HG03175 (cell line): ENCODE data around the gene PNRC1.
"Not testable (repeated sequence)": the region's sequence is repeated elsewhere in the genome, so short reads cannot be mapped to it uniquely, and the experiment has no call there.

ENCODE experiments used
- ATAC-seq: cut with Tn5 transposase; IDR thresholded peaks from one replicate; pipeline ENCODE4 v1.9.1; 2021; ENCODE audit warnings: mild to moderate bottlenecking, moderate library complexity; ENCODE audit not compliant: unreplicated experiment

Gene PNRC1

GRCh38 chr6:89058627-89059026 lies 21.9 kb upstream of the PNRC1 start:
- ATAC-seq, result no peak

DNA sequence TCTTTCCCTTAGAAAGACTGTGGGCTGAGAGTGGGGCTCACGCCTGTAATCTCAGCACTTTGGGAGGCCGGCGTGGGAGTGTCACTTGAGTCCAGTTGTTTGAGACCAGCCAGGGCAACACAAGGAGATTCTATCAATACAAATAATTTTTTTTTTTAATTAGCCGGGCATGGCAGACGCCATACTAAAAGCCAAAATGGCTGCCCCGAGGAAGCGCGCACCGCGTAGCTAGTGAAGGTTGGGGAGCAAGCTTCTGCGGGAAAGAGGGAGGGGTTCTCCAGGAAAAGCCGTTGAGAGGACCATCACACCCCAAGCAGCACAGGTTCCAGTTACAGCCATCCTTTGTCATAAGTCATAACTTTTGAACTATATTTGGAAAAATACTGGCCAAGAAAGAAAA lies 21.3 kb upstream of the PNRC1 start:
- ATAC-seq, result no peak

- no peak for ATAC-seq
Measured at GRCh38 chr6:89063881-89064280, 16.7 kb upstream of the PNRC1 start.

DNA sequence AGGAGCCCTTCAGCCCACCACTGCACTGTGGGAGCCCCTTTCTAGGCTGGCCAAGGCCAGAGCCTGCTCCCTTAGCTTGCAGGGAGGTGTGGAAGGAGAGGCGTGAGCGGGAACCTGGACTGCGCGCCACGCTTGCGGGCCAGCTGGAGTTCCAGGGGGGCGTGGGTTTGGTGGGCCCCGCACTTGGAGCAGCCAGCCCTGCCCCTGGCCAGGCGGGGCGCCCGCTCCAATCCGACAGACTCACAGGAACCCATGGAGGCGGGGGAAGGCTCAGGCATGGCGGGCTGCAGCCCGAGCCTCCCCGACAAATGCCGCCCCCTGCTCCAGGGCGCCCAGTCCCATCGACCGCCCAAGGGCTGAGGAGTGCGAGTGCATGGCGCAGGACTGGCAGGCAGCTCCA lies 15.6 kb upstream of the PNRC1 start:
- not testable (repeated sequence) for ATAC-seq

GRCh38 chr6:89066121-89066520 lies 14.4 kb upstream of the PNRC1 start:
- ATAC-seq, result not testable (repeated sequence)

- no peak for ATAC-seq
Measured at GRCh38 chr6:89066940-89067646, 13.5 kb upstream of the PNRC1 start.

DNA sequence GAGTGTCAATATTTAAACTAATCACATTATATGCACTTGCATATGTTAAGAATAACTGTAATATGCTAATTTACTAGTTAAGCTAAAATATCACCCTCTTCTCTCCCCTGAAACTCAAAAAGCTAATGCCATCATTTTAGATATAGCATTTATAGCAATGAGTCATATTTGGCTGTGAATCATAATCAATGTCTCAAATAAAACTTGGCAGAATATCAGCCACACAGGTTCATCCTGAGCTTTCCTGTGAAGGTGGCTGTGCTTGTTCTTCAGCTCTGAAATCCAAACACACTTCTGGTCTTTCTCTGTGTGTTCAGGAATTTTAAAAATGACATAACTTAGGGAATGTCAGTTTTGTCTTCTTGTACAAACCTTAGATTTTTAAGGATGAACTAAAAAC lies 12.8 kb upstream of the PNRC1 start:
- no peak for ATAC-seq

DNA sequence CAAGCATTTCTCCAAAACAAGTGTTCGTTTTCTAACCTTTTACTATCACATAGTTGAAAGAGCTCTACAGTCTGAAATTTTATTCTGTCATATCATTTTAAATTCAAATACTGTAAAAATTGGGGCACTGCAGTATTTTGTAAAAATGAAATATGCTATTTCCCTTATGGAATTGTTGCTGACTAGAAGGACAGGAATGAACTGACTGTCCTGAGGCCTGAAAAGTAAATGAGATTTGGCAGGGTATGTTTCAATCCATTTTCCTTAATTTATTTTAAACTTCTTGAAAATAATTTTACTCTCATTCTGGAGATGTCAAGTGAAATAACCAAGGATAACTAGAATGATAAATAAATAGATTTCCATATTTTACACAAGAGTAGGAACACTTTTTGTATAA lies 11.9 kb upstream of the PNRC1 start:
- ATAC-seq, result no peak

DNA sequence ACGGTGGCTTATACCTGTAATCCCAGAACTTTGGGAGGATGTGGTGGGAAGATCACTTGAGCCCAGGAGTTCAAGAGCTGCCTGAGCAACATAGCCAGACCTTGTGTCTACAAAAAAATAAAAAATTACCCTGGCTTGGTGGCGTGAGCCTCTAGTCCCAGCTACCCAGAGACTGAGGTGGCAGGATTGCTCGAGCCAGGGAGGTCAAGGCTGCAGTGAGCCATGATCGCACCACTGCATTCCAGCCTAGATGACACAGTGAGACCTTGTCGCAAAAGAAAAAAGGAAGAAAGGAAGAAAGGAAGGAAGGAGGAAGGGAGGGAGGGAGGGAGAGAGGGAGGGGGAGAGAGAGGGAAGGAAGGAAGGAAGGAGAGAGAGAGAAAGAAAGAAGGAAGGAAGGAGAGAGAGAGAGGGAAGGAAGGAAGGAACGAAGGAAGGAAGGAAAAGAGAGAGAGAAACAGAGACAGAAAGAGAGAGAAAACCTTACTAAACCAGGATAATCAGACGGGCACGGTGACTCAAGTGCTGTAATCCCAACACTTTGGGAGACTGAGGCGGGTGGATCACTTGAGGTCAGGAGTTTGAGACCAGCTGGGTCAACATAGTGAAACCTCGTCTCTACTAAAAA lies 10.9 kb upstream of the PNRC1 start:
- no peak for ATAC-seq

DNA sequence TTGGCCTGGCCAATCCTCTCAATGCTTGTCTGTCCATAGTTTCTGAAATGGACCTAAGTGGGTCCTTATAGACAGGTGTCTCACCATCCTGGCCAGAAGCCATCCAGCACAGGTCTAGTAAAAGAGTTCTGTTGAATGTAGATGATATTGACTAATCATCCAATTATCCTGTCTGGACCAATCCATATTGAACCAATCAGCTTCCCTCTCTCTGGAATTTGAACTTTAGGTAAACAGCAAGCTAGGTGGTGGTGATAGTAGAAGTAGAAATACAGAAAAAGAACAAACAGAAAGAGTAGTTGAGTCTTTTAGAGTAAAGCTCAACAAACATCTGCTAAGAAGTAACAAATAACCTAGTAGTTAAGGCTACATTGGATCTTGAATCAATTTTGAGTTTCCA lies 9.5 kb upstream of the PNRC1 start:
- no peak for ATAC-seq

DNA sequence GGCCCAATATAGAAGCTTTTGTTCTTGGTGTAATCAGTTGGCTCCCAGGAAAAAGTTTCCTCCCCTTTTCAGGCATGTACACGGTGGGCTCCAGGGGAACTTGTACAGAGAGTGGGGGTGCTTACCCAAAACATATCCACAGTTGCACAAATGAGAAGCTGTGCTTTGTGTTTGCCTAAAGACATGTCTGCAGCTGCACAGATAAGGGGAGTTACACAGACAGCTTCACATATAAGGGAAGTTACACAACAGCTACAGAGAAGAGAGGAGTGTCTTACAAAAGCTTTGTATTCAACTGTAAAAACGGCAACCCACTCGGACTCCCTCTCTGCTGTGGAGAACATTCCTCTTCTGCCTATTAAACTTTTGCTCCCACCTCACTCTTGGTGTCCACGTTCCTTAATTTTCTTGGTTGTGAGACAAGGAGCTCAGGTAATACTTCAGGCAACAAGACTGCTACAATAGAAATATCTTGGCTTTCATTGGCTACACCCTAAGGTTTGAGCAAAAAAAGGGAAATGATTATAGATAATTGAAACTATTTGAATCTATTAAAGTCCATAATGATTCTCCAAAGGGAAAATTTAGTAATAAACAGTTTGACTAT lies 7.4 kb upstream of the PNRC1 start:
- ATAC-seq, result no peak

DNA sequence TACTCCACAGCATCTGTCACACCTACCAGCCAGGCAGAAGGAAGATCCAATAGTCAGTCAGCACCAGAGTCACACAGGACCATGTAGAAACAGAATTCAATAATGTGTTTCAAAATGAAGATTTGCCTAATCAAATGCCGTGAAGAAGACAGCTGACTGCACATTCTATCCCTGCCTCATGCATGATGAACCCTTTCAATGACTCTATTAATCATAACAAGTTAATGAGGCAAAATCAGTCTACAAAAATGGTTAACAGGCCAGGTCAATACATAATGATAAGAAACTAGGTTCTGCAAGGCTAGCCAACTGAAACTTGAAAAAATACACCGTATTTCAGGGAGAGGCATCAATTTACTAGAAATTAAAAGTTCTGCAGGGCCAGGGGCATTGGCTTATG lies 6.7 kb upstream of the PNRC1 start:
- no peak for ATAC-seq

GRCh38 chr6:89079511-89080234 lies 878 bp upstream of the PNRC1 start:
- no peak for ATAC-seq

DNA sequence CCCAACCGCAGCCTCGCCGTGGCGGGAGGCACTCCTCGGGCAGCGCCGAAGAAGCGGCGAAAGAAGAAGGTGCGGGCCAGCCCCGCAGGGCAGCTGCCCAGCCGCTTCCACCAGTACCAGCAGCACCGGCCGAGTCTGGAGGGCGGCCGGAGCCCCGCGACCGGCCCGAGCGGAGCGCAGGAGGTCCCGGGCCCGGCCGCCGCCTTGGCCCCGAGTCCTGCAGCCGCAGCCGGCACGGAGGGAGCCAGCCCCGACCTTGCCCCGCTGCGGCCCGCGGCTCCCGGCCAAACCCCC lies 525 bp downstream of the PNRC1 start:
- ATAC-seq, result peak; percentile 21

GRCh38 chr6:89081423-89082322 lies 1.1 kb downstream of the PNRC1 start:
- ATAC-seq, result peak; percentile 64

- ATAC-seq, result no peak
Measured at GRCh38 chr6:89082486-89082891, 1.9 kb downstream of the PNRC1 start.

DNA sequence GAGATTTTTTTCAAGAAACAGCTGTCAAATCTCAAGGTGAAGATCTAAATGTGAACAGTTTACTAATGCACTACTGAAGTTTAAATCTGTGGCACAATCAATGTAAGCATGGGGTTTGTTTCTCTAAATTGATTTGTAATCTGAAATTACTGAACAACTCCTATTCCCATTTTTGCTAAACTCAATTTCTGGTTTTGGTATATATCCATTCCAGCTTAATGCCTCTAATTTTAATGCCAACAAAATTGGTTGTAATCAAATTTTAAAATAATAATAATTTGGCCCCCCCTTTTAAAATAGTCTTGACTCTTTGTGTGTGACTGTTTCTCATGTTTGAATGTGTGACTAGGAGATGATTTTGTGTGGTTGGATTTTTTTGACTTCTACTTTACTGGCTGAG lies 4.0 kb downstream of the PNRC1 start:
- ATAC-seq, result no peak

DNA sequence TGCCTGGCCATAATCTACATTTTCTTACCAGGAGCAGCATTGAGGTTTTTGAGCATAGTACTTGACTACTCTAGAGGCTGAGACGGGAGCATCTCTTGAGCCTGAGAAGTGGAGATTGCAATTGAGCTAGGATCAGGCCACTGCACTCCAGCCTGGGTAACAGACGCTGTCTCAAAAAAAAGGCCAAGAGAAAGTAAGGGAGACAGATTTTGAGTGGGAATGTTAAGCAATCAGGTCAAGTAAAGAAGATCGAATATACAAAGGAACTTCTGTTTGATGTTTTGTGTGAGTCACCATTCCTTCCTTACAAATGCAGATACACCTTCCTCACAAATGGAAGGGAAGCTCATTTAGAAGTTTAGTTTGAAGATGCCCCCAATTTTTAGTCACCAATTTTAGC lies 4.4 kb downstream of the PNRC1 start:
- ATAC-seq, result no peak

GRCh38 chr6:89085409-89086205 lies 5.1 kb downstream of the PNRC1 start:
- ATAC-seq, result no peak

GRCh38 chr6:89087881-89088280 lies 7.3 kb downstream of the PNRC1 start:
- no peak for ATAC-seq
